ENCODE results near the gene PPP2R5E.

DNA sequence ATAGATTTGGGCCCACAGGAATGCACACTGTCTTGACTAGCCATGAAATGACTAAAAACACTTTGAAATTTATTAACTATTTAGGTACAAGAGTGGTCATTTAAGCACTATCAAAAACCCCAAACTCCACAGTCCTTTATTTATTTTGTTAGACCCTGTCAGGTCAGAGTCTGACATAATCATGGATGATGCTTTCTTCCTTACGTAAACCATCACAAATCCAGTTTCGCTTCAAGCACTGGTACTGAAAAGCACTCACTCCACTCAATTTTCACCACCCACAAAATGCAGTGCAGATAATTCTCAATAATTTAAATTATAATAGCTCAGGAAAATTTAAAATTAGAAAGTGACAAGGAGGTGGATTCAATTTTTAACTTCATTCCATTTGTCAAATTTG is 25.8 kb downstream of the PPP2R5E start:
- TF ChIP-seq RAD21 (CRISPR knock-in tag; conservative IDR thresholded peaks at IDR 0.05 in 1 of 2, IDR thresholded peaks at IDR 0.05 in 1 of 2): no peak
- TF ChIP-seq ZFP36 (IDR thresholded peaks at IDR 0.05; ENCODE audit: low read depth, low read length, partially characterized antibody): no peak
- TF ChIP-seq, protein P1, sequence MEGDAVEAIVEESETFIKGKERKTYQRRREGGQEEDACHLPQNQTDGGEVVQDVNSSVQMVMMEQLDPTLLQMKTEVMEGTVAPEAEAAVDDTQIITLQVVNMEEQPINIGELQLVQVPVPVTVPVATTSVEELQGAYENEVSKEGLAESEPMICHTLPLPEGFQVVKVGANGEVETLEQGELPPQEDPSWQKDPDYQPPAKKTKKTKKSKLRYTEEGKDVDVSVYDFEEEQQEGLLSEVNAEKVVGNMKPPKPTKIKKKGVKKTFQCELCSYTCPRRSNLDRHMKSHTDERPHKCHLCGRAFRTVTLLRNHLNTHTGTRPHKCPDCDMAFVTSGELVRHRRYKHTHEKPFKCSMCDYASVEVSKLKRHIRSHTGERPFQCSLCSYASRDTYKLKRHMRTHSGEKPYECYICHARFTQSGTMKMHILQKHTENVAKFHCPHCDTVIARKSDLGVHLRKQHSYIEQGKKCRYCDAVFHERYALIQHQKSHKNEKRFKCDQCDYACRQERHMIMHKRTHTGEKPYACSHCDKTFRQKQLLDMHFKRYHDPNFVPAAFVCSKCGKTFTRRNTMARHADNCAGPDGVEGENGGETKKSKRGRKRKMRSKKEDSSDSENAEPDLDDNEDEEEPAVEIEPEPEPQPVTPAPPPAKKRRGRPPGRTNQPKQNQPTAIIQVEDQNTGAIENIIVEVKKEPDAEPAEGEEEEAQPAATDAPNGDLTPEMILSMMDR (IDR thresholded peaks at IDR 0.05 in 2 of 3, conservative IDR thresholded peaks at IDR 0.05 in 1 of 3; ENCODE audit: insufficient read depth in 2 of 3, low read depth in 1 of 3, low read length in 3 of 3): no peak
- TF ChIP-seq NCOR1 (IDR thresholded peaks at IDR 0.05): no peak
- TF ChIP-seq CREM (IDR thresholded peaks at IDR 0.05; ENCODE audit: low read depth): no peak
- TF ChIP-seq GATA2 (CRISPR knock-in tag; IDR thresholded peaks at IDR 0.05): no peak
- TF ChIP-seq ZNF232 (CRISPR knock-in tag; IDR thresholded peaks at IDR 0.05): no peak
- TF ChIP-seq NCOA1 (IDR thresholded peaks at IDR 0.05; ENCODE audit: low read depth): no peak
- no peak for TF ChIP-seq ARID2 (IDR thresholded peaks at IDR 0.05)
- TF ChIP-seq, protein P2, sequence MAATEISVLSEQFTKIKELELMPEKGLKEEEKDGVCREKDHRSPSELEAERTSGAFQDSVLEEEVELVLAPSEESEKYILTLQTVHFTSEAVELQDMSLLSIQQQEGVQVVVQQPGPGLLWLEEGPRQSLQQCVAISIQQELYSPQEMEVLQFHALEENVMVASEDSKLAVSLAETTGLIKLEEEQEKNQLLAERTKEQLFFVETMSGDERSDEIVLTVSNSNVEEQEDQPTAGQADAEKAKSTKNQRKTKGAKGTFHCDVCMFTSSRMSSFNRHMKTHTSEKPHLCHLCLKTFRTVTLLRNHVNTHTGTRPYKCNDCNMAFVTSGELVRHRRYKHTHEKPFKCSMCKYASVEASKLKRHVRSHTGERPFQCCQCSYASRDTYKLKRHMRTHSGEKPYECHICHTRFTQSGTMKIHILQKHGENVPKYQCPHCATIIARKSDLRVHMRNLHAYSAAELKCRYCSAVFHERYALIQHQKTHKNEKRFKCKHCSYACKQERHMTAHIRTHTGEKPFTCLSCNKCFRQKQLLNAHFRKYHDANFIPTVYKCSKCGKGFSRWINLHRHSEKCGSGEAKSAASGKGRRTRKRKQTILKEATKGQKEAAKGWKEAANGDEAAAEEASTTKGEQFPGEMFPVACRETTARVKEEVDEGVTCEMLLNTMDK (IDR thresholded peaks at IDR 0.05; ENCODE audit: borderline replicate concordance, insufficient read depth, low read depth, low read length, poor library complexity, severe bottlenecking): no peak
- TF ChIP-seq, protein P3, sequence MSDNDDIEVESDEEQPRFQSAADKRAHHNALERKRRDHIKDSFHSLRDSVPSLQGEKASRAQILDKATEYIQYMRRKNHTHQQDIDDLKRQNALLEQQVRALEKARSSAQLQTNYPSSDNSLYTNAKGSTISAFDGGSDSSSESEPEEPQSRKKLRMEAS (CRISPR knock-in tag; IDR thresholded peaks at IDR 0.05): no peak
